Fibroblast of lung (primary cell): ENCODE results near the gene CXorf49B. TPM values are rescaled to one million over a fixed set of nuclear protein-coding genes. Genes with fewer than 3 reads are reported as not detected.
"Not testable (repeated sequence)": the region's sequence is repeated elsewhere in the genome, so short reads cannot be mapped to it uniquely, and the experiment has no call there.

Experiments
- DNase-seq, 2 donors: peaks; one replicate each; pipeline versions ENCODE4 v3.0.0 to v3.0.0-alpha.2; 2010; ENCODE audit warnings: low read depth in 2 of 2
- H2AFZ ChIP-seq: 2 replicates; pipeline ENCODE4 v1.5.1; 2012; ENCODE audit warnings: low read length, control low read depth, inconsistent platforms
- H3K27ac ChIP-seq: 2 replicates; pipeline ENCODE4 v1.5.1; 2011; ENCODE audit warnings: low read length, control low read depth; ENCODE audit not compliant: insufficient read depth
- H3K27me3 ChIP-seq: 2 replicates; pipeline ENCODE4 v1.5.1; 2011; ENCODE audit warnings: mild to moderate bottlenecking, low read length; ENCODE audit not compliant: control insufficient read depth, insufficient read depth
- H3K36me3 ChIP-seq: 2 replicates; pipeline ENCODE4 v1.5.1; 2011; ENCODE audit warnings: low read length; ENCODE audit not compliant: control insufficient read depth, insufficient read depth
- H3K4me1 ChIP-seq: 2 replicates; pipeline ENCODE4 v1.5.1; 2011; ENCODE audit warnings: low read length; ENCODE audit not compliant: control insufficient read depth, insufficient read depth; ENCODE audit errors: extremely low read depth
- H3K4me2 ChIP-seq: 2 replicates; pipeline ENCODE4 v1.5.1; 2011; ENCODE audit warnings: low read length, control low read depth; ENCODE audit not compliant: insufficient read depth; ENCODE audit errors: extremely low read depth
- H3K4me3 ChIP-seq, 4 experiments: fragments of 200-600 bp in 1 of 4; sonication (generic) in 1 of 4; replicated peaks in 1 of 4; 2 replicates each; pipeline ENCODE4 v1.5.1; 2011 to 2016; ENCODE audit warnings: low read length in 4 of 4, low read depth in 3 of 4, mild to moderate bottlenecking in 3 of 4, control low read depth in 2 of 4, inconsistent platforms in 1 of 4, mixed read lengths in 1 of 4; ENCODE audit not compliant: insufficient read depth in 1 of 4; ENCODE audit errors: control extremely low read depth in 1 of 4
- H3K79me2 ChIP-seq: 2 replicates; pipeline ENCODE4 v1.5.1; 2012; ENCODE audit warnings: mild to moderate bottlenecking, low read length, inconsistent platforms; ENCODE audit not compliant: control insufficient read depth, insufficient read depth
- H3K9ac ChIP-seq: 2 replicates; pipeline ENCODE4 v1.5.1; 2011; ENCODE audit warnings: mild to moderate bottlenecking, low read length, control low read depth; ENCODE audit not compliant: insufficient read depth
- H3K9me3 ChIP-seq: 2 replicates; pipeline ENCODE4 v1.5.1; 2012; ENCODE audit warnings: low read depth, low read length; ENCODE audit not compliant: control insufficient read depth, insufficient read depth
- H4K20me1 ChIP-seq: 2 replicates; pipeline ENCODE4 v1.5.1; 2011; ENCODE audit warnings: low read length; ENCODE audit not compliant: control insufficient read depth, insufficient read depth; ENCODE audit errors: extremely low read depth
- EZH2 ChIP-seq: IDR thresholded peaks from 2 replicates; pipeline ENCODE4 v1.5.1; 2012; ENCODE audit warnings: low read length, control low read depth, mild to moderate bottlenecking; ENCODE audit errors: missing control alignments
- polyA plus RNA-seq, 2 donors: library from polyadenylated mRNA; depleted of rRNA in 1 of 2; stranded (reverse) in 1 of 2; unstranded in 1 of 2; fragments of >200 nt; gene quantifications; 2 replicates each; pipeline ENCODE4 v1.2.1, GENCODE V29; 2011 to 2012; ENCODE audit warnings: missing spikeins in 1 of 2
- total RNA-seq: library from RNA; depleted of rRNA; stranded (reverse); fragments of >200 nt; gene quantifications from 2 replicates; pipeline ENCODE4 v1.2.1, GENCODE V29; 2014
- TF ChIP-seq, protein P1 (sequence below), 2 donors: IDR thresholded peaks in 1 of 2; conservative IDR thresholded peaks in 1 of 2; 1 replicate in 1 of 2; 2 replicates in 1 of 2; pipeline ENCODE4 v1.5.1; 2011 to 2012; ENCODE audit warnings: low read length in 2 of 2, control low read depth in 1 of 2, inconsistent platforms in 1 of 2, low read depth in 1 of 2, mild to moderate bottlenecking in 1 of 2

Gene CXorf49B
- total and polyA plus RNA-seq, 2 donors (not counting 1 experiment from before 2014, with no cell fraction given): not detected

DNA sequence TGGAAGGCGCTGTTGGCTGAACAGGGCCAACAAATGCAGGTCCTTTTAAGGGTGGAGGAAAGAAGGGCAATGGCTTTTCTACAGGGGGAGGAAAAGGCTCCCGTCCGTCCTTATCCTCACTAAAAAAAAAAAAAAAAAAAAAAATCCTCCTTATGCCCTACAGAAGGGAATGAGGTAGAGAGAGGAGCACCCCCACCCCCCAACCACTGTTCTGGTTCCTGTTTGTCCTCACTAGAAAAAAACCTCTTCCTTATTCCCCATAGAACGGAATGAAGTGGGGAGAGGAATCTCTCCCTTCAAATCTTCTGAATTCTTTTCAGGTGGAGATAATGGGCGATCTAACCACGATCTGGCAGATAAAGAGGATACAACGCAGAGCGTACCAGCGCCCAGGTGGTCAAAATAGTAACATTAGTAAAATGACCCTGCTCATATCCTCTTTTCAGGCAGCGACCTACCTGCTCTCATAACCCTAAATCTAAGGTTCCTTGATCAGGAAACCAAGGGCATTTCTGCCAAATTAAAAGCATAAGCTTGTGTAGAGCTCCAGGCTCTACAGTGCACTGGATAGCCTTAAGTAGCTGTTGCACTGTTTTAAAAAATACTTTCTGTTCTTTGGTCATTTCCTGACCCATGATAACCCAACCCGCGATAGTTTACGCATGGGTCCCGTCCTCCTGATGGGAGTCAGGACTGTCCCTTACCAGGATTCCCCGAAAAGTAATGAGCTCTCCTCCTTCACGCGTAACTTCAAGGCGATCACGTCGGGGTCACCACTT, 20.6 kb downstream of the CXorf49B start:
- H3K79me2 ChIP-seq, H4K20me1 ChIP-seq, H3K27ac ChIP-seq, H3K9me3 ChIP-seq, DNase-seq, H3K4me2 ChIP-seq, H3K4me1 ChIP-seq, H2AFZ ChIP-seq, H3K4me3 ChIP-seq, H3K36me3 ChIP-seq, H3K27me3 ChIP-seq, H3K9ac ChIP-seq: not testable (repeated sequence)

DNA sequence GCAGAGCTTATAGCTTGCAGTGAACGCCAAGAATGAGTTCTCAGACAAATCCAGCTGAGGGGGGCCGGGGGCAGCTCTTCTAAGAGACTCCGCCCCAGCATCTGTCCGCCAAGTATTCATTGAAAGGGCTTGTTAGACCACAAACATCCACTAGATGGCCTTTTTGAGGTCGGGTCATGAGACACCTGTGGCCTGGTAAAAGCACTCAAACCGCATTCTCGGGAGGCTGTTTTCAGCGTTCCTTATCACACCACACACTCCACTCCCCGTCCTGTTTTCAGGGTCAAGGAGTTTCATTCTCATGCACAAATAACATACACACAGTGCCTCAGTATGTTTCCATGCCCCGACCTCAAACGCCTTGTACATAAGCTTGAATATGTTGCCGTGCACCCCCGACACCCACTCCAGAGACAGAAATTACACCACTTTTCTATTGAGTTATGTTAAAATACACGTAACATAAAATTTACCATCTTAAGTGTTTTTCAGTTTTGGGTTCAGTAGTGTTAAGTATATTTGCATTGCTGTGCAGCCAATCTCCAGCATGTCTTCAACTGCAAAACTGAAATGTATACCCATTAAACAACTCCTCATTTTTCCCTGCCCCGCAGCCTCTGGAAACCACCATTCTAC, 21.3 kb downstream of the CXorf49B start:
- H3K27ac ChIP-seq, H3K9me3 ChIP-seq, H3K27me3 ChIP-seq, H3K4me1 ChIP-seq, H3K79me2 ChIP-seq, H3K4me2 ChIP-seq, DNase-seq, H4K20me1 ChIP-seq, H2AFZ ChIP-seq, H3K36me3 ChIP-seq, H3K4me3 ChIP-seq, H3K9ac ChIP-seq: not testable (repeated sequence)

DNA sequence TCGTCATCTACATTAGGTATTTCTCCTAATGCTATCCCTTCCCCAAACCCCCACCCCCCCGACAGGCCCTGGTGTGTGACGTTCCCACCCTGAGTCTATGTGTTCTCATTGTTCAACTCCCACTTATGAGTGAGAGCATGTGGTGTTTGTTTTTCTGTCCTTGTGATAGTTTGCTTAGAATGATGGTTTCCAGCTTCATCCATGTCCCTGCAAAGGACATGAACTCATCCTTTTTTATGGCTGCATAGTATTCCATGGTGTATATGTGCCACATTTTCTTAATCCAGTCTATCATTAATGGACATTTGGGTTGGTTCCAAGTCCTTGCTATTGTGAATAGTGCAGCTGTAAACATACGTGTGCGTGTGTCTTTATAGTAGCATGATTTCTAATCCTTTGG, 43.3 kb downstream of the CXorf49B start:
- H3K9me3 ChIP-seq, H3K9ac ChIP-seq, H3K4me3 ChIP-seq, H3K79me2 ChIP-seq, H3K36me3 ChIP-seq, H3K27ac ChIP-seq, H3K27me3 ChIP-seq, H4K20me1 ChIP-seq, DNase-seq, H3K4me2 ChIP-seq, H3K4me1 ChIP-seq, H2AFZ ChIP-seq: not testable (repeated sequence)

DNA sequence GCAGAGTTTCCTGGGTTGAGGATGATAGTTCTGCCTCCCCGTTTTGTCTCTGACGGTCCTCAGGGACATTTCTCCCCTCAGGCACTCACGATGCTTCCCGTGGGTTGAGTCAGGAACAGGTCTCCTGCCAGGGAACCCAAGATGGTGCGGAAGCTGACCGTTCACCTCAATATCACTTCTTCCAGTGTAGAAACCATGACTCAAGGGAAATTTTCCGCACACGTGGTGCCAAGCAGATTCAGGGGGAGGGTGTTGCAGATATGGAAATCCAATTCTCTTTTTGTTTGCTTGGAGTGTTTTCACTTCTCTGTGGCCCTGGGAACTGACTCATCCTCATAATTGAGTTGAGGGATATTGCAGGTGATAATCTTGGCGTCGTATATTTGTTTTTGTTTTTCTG, 46.7 kb downstream of the CXorf49B start:
- no peak overlapping the region for H3K27ac ChIP-seq
- no peaks in the 10 kb centered on the region for H3K4me1 ChIP-seq
- H3K79me2 ChIP-seq: no peaks in the 10 kb centered on the region
- no peak overlapping the region for H3K9ac ChIP-seq
- no peaks in the 10 kb centered on the region for H4K20me1 ChIP-seq
- H3K4me3 ChIP-seq: no peak overlapping the region
- no peaks in the 10 kb centered on the region for H3K9me3 ChIP-seq
- H3K4me2 ChIP-seq: no peak overlapping the region
- H2AFZ ChIP-seq: no peak overlapping the region
- no peak for TF ChIP-seq EZH2
- TF ChIP-seq, protein P1, sequence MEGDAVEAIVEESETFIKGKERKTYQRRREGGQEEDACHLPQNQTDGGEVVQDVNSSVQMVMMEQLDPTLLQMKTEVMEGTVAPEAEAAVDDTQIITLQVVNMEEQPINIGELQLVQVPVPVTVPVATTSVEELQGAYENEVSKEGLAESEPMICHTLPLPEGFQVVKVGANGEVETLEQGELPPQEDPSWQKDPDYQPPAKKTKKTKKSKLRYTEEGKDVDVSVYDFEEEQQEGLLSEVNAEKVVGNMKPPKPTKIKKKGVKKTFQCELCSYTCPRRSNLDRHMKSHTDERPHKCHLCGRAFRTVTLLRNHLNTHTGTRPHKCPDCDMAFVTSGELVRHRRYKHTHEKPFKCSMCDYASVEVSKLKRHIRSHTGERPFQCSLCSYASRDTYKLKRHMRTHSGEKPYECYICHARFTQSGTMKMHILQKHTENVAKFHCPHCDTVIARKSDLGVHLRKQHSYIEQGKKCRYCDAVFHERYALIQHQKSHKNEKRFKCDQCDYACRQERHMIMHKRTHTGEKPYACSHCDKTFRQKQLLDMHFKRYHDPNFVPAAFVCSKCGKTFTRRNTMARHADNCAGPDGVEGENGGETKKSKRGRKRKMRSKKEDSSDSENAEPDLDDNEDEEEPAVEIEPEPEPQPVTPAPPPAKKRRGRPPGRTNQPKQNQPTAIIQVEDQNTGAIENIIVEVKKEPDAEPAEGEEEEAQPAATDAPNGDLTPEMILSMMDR (conservative IDR thresholded peaks at IDR 0.05 in 1 of 2, IDR thresholded peaks at IDR 0.05 in 1 of 2; ENCODE audit: low read depth in 1 of 2, low read length in 2 of 2): no peak
- peak in 1 of 2 donors; percentile 1 for DNase-seq
- no peaks in the 10 kb centered on the region for H3K27me3 ChIP-seq
- H3K36me3 ChIP-seq: no peaks in the 10 kb centered on the region
